HG02938 (cell line): ENCODE results near the gene ILKAP.

ENCODE experiments used
- ATAC-seq: cut with Tn5 transposase; IDR thresholded peaks from one replicate; pipeline ENCODE4 v1.9.1; 2021; ENCODE audit warnings: mild to moderate bottlenecking, moderate library complexity; ENCODE audit not compliant: unreplicated experiment

The ILKAP gene

DNA sequence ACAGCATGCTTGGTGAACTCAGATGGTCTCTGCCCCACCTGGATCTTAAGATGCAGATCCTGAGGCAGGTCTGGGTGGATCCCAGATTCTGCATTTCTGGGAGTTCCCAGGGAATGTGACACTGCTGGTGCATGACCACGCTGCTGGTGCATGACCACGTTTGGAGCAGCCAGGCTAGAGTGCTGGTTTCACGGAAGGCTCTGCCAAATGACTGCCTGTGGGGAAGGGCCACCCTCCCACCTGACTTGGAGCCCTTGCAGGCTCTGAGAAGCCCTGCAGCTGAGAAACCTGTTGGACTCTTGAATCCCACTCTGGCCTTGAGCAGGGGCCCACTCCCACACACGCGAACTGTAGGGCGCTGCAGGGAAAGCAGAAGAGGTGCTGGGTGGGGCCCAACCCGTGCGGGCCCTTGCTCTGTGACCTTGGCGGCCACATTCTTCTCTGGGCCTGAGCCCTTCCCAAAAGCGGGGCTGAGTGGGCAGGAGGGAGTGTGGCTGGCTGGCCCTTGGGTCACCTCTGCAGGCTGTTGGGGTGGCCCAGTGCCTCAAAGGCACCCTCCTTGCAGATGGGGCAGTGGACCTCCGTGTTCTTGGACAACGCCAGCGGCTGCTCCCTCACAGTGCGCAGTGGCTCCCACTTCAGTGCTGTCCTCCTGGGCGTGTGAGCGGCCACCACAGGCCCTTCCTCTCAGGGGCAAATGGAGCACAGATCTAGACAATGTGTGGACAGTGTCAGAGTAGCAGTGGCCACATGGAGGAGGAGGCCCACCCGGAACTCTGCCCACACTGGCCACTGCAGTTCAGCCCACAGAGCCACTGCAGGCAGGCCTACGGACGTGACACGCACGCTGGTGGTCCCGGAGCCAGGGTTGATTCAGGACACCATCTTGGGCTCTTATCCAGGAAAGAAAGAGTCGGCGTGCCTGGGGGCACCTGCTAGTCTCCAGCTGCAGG lies 36.8 kb downstream of the ILKAP start:
- no peak for ATAC-seq

DNA sequence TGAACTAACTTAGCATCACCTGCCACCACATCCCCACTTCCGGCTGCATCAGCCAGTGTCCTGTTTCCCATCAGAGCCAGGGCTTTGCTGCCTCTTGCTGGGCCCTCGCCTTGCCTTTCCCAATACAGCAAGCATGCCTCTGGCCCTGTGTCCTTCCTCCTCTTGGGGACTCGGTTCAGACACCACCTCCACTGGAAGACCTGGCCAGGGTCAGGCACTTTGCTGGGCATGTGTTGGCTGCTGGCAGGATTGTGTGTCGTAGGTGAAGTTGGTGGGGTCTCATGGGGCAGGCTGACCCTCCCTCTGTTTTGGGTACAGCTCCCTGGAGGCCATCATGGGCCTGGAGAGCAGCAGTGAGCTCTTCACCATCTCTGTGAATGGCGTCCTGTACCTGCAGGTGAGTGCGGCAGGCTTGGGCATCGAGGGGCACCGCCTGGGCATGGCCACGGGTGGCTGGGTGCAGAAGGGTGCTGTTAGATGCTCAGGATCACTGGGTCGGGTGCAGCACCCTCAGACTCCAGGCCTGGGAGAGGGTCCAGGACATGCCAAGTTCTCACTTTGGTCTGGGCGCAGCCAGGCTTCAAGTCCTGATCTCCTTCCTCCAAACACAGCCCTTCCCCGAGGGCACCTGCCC lies 38.1 kb downstream of the ILKAP start:
- ATAC-seq, result no peak

DNA sequence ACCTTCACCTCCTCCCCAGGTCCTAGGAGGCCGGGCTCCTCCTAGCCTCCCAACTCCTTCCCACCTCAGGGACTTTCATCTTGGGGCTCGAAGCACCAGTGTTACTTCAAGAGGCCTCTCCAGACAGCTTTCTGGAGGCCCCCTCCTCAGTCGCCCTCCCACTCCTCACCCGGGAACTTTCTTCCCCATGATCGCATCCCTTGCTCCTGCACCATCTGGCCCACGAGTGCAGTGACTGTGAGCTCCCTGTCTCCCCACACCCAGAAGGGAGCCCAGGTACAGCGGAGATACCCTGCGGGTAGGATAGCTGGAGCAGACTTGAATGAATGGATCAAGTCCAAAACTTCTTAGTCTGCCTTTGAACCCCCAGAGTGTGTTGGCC lies 38.6 kb downstream of the ILKAP start:
- no peak for ATAC-seq

DNA sequence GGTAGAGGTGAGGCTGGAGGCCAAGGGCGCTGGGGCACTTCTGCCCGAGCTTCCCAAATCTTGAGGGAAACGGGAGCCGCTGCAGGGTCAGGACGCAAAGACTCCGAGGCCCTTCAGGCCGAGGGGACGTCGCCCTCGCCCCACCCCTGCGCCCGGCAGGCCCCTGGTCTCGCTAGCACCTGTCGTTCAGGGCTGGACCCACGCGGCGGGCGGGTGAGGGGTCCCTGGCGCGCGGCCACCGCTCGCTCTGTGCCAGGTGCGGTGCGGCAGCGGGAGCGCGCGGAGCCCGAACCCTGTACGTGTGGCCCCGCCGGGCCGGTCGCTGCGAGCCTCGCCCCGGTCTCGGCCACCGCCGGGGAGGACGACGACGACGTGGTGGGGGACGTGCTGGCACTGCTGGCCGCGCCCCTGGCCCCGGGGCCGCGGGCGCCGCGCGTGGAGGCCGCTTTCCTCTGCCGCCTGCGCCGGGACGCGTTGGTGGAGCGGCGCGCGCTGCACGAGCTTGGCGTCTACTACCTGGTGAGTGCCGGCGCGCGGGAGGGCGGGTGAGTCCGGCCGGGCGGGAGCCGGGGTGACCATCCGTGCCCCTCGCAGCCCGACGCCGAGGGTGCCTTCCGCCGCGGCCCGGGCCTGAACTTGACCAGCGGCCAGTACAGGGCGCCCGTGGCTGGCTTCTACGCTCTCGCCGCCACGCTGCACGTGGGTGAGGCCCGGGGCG lies 39.9 kb downstream of the ILKAP start:
- ATAC-seq, result no peak

DNA sequence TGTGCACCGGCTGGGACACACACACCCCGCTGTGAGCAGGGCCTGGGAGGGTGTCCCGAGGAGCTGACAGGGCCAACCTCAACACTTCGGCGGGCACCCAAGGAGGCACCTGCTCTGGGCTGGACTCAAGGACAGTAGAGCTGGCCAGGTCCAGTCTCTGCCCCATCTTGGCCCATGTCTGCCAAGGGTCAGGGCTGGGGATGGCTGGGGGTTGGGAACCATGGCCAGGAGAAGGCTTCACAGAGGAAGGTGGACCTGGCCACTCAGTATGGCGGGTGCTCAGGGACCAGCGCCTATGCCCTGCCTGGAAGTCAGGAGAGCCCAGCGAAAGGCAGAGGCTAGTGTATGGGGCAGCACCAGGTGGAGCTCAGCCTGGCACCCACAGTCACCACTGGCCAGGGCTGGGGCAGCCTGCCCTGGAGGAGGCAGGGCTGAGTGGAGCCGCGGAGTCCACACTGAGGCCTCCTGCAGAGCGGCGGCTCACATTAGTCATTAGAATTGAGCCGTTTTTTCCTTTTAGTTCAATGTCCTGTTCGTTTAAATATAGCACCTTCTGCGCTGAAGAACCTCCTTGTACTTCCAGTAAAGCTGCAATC lies 40.6 kb downstream of the ILKAP start:
- no peak for ATAC-seq

DNA sequence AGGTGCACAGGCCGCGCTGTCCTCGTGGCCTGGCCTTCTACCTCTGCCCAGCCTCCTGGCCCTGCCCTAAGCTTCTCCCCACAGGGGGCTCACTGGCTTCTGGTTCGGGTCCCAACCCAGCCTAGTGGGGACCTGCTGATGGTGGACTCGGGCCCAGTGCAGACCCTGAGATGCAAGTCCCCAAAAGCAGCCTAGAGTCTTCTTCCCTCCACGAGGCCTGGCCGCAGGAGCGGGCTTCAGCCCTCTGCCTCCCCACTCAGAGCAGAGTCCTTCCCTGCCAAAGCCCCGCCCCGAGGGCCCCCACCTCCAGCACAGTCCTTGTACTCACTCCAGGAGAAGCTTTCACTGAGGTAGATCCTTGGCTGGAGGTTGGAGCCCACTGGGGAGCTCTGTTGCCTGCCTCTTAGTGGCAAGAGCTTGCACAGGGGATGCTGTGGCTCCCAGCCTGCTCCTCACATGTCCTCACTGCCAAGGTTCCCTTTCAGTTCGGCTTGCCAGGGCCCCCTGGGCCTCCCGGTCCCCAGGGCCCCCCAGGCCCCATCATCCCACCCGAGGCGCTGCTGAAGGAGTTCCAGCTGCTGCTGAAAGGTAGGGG lies 41.1 kb downstream of the ILKAP start:
- ATAC-seq, result no peak

DNA sequence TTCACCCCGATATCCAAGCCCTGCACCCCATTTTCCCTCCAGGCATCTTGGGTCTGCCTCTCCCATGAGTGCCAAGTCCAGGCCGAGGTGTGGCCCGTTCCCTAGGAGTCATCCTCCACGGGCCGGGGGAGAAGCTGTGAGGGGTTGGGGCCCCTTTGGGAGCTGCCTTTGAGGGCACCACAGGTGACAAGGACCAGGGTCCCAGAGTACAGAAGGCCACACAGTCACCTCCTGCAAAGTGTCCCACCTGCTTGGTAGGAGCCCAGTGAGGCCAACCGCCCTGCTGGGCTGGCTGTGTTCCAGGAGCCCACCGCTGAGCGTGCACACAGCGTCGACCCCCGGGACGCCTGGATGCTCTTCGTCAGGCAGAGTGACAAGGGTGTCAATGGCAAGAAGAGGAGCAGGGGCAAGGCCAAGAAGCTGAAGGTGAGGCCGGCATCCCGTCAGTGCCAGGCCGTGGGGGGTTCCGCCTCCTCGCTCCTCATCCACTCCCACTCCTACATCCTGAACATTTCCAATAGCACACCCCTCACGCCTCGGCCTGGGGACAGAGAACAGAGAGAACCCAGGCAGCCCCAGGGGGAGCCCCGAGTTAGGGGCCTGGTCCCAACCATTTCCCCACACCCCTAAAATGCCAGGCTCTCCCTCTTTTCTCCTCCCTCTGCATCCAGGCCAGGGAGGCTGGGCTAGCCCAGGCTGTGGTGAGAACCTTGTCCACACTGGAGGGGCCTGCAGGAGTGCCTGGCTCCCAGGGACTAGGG lies 42.0 kb downstream of the ILKAP start:
- no peak for ATAC-seq

DNA sequence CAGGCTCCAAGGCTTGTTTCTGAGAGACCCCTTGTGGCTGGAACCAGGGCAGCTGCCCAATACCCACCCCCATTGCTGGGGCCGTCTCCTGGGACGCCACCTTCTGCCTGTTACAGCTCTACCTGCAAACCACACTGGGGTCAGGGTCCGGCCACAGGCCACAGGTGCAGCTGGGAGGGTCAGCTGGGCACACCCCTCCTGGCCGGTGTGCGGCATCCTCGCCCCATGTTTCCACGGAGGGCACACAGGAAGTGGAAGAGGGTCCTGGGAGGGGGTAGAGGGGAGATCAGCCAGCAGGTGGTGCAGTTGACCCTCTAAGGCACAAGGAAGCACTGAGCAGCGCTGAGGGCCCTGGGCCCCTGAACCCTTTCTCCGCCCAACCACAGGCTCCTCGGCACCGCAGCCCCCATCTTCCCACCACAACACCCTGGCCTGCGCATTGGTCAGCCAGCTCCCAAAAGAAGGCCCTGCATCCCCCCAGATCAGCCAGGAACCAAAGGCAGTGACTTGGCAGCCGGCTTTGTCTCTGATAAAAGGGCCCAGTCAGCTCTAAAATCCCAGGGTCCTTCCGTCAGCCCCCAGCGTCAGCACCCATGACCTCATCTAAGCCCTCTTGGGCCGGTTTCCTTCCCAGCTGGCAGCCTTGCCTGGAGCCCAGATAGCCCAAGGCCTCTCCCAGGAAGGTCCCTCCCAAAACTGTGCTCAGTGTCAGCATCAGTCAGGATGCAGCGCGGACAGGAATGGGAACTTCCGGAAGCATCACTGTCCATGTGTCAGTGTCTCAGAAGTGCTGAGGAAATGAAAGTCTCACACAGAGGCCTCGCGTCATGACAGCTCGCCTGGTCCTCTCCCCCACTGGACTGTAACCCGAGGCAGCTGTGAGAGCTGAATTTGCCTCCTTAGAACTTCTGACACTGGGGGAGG lies 43.0 kb downstream of the ILKAP start:
- no peak for ATAC-seq

DNA sequence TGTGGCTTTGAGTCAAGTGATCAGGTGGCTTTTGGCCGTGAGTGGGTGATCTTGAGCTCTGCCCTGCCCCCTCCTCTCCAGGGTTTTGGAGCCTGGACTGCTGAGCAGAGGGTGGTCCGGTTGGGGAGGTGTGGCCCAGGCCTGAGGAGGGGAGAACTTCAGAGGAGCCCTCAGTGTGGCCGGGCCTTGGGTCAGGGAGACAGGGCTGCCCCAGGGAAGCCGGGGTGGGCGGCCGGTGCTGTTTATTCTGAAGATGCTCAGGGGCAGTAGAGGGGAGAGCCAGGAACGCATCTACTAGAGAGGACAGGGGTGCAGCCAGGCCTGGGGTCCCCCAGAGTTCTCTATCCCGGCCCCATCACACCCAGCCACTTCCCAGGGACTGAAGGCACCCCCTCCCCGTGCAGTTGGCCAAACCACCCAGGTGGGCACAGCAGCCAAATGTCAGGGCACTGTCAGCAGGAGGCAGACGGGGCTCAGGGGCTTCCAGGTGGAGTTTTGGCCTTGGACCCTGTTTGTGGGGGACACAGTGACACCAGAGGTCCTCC lies 43.8 kb downstream of the ILKAP start:
- no peak for ATAC-seq

DNA sequence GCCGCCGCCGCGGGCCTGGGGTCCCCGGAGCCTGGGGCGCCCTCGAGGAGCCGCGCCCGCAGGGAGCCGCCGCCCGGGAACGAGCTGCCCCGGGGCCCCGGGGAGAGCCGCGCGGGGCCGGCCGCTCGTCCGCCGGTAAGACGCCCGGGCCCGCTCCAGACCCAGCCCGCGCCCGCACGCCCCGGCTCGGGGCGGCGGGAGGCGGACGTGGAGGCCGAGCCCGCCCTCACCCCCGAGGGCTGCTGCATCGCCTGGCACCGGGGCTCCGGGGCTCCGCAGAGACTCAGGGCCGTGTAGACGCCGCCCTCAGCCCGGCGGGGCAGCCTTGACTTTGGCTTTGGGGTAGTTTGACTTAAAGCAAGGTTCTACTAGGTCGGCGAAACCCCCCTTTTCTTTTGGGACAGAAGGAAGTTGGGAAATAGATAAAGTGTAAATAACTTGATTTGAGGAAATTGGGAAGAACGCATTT lies 44.4 kb downstream of the ILKAP start:
- no peak for ATAC-seq

DNA sequence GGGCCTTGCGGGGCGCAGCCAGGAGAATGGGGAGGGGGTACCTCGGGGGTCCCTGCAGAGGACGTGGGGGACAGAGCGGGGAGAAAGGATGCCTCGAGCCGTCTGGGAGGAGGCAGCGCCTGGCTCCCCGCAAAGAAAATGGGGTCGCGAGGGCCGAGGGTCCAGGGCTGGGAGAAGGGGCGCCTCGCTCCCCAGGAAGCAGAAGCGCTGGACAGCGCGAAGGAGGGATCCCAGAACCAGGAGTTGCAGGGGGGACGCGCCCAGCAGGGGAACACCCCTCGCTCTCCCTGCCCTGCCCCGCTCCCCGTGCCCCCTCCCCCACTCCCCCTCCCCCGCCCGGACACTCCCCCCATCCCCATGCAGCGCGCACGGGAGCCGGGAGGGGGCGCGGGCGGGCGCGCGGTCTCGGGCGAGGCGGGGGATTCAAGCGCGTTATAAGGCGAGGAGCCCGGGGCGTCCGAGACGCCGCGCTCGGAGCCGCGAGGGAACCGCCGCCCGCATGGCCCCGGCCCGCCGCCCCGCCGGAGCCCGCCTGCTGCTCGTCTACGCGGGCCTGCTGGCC lies 44.9 kb downstream of the ILKAP start, which contains the start of gene ERFE:
TSS of gene ERFE (plus strand) at position 462 of the 562 bp plus-strand sequence. CDS start at position 500, 38 bp downstream.
- ATAC-seq, result no peak

DNA sequence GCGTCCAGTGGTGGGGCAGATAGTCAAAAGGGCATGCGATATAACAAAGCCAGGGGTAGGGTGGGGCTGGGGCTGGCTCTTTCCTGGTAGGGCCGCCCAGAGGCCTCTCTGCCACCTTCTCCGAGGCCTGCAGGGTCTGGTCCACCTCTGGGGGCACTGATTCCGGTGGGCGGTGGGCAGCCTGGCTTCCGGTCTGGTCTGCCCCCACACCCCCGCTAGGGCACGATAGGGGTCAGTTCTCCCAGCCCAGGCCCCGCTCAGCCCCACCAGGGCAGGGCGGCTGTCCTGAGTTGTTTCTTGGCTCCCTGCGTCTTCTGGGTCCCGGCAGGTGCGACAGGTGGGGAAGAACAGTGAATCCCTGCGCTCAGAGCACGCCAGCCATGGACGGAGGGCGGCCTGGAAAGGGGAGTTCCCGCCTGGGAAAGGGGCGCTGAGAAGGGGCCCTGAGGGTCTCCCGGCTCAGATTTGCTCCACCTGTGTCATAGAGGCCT lies 45.4 kb downstream of the ILKAP start:
- ATAC-seq, result no peak

DNA sequence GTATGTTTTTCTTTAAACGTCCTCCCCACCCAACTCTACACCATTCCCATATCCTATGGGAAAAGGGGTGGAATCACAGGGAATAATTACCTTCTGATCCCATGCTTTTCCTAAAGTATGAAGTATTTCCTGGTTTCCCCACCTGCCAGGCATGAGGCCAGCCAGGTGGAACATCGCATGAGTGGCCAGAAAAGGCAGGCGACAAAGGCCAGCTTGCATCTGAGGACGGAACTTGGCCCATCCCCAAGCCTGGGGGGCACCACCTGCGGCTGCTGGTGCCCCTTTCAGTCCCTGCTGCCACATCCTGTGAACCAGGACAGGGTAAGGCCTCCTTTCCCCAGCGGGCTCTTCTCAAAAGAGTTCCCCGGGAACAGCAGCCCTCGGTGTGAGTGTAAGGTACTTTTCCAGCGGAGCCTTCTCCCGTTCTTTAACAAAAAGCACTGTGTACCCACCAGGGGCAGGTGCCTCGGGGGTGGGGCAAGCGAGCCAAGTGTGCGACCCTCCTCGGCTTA lies 45.9 kb downstream of the ILKAP start:
- no peak for ATAC-seq

DNA sequence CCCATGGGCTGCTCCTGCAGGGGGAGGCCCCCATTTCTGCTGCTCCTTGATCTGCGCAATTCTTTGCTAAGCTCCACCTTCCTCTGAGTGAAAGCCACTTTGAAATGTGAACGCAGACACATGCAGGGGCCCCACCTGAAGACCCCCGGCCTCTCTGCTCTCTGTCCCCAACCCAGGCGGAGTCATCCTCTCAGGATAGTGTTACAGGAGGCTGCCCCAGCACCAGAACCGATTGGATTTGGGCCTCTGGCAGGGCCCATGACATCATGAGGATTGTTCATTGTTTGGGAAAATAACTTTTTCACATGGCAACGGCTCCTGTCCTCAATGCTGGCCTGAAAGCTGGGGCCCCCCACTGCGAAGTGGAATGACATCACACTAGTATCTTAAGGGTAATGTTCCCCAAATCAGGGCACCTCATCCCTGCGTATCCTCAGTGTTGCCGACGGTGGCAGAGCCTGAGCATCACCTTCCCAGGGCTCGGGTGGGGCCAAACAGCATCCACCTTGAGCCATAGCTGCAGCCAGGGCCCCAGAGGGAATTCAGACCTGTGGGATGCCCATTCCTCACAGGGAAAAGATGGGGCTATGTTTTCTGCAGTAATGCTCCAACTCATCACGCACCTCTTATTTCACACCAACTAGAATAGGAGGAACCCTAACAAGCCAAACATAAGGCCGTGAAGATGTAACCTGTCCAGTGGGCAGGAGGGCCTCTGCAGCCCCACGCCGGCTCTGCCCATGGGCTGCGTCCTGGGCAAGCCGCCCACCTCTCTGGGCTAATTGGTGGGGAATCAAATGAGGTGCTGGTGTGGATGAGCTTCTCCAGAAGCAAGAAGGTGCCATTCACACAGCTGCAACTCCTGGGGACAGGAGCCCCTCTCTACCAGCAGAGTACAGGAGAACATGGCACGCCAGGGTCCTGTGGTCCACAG lies 47.5 kb downstream of the ILKAP start:
- ATAC-seq, result no peak

DNA sequence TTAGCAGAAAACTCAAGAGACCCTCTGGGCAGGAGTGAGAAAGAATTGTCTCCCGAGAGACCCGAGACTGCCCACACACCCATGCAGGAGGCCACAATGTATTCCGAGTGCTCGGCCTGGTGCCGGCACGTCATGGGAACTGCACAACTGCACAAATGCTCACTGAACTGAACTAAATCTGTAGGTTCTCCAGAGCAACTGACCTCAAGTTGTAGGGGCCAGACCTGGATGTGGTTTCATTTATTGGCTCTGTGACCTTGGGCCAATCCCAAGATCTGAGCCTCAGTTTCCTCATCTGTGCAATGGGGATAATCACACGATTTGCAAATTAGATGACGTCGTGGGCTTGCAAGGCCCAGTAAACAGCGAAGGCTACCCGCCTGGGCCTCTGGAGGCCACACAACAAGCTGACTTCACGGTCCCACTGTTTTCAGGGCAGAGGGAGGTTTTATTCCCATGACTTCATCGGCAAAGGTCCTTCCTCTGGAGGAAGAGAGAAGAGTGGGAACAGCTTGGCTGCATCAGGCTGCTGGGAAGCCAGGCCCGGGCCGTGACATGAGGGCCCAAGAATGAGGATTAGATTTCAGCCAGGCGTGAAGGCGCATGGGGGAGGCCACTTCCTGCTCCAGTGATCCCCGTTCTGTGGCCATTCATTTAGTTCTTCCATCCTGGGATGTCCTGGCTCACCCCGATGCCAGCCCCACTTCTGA lies 48.3 kb downstream of the ILKAP start:
- no peak for ATAC-seq

DNA sequence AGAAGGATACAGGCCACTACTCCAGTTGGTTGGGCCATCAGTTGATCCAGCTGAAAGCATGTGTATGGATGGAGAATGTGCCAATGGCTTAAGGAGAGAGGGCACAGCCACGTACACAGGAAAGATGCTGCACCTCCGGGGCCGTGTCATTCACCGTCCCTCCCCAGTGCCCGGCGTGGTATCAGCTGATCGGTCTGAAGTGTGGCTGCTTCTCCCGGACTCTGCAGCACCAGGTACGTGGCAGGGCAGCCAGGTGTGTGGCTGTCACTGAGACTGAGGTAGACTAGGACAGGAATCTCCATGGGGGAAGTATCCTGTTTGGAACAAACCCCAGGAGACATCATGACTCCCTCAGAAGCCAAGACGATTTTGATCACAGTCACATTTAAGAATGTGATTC lies 48.9 kb downstream of the ILKAP start:
- ATAC-seq, result no peak
